Measurements from ENCODE around the gene FIBCD1. TPM values are rescaled to one million over a fixed set of nuclear protein-coding genes. Genes with fewer than 3 reads are reported as not detected.

The FIBCD1 gene
- total RNA-seq, 1 experiment from 2014 or later, result 7.1 TPM

- no peak overlapping the region for H2AFZ ChIP-seq (ENCODE audit: low read length)
- H2BK15ac ChIP-seq (ENCODE audit: low read depth, low read length), result no peak overlapping the region
- H3K9ac ChIP-seq (ENCODE audit: extremely low read depth, insufficient read length, low read length), result no peak overlapping the region
- no peaks in the 10 kb centered on the region for H3K79me1 ChIP-seq (ENCODE audit: insufficient read depth, low read depth, low read length, poor library complexity, severe bottlenecking)
- H3K4me3 Mint-ChIP-seq, result no peak overlapping the region
- H3K27me3 ChIP-seq (ENCODE audit: insufficient read depth, low read length), result no peaks in the 10 kb centered on the region
- no peak overlapping the region for H3T11ph ChIP-seq (ENCODE audit: low read length)
- no peaks in the 10 kb centered on the region for H3K4me1 ChIP-seq (ENCODE audit: insufficient read depth, low read length)
- H3K27ac Mint-ChIP-seq, result no peak overlapping the region
- TF ChIP-seq, protein P1, sequence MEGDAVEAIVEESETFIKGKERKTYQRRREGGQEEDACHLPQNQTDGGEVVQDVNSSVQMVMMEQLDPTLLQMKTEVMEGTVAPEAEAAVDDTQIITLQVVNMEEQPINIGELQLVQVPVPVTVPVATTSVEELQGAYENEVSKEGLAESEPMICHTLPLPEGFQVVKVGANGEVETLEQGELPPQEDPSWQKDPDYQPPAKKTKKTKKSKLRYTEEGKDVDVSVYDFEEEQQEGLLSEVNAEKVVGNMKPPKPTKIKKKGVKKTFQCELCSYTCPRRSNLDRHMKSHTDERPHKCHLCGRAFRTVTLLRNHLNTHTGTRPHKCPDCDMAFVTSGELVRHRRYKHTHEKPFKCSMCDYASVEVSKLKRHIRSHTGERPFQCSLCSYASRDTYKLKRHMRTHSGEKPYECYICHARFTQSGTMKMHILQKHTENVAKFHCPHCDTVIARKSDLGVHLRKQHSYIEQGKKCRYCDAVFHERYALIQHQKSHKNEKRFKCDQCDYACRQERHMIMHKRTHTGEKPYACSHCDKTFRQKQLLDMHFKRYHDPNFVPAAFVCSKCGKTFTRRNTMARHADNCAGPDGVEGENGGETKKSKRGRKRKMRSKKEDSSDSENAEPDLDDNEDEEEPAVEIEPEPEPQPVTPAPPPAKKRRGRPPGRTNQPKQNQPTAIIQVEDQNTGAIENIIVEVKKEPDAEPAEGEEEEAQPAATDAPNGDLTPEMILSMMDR (conservative IDR thresholded peaks at IDR 0.05), result no peak
- H3K56ac ChIP-seq (ENCODE audit: insufficient read length, low read depth, low read length), result no peak overlapping the region
- no peak overlapping the region for H3K4ac ChIP-seq (ENCODE audit: low read depth, low read length)
- H3K14ac ChIP-seq (ENCODE audit: insufficient read depth, low read length), result no peak overlapping the region
- peaks cover 0 to 1% of the 10 kb centered on the region in 2 experiments; a peak in 1 of 4 replicates for H3K4me1 Mint-ChIP-seq
- no peak overlapping the region for H3K23ac ChIP-seq (ENCODE audit: insufficient read length, low read depth, low read length)
- H2AK5ac ChIP-seq (ENCODE audit: insufficient read length, low read length), result no peak overlapping the region
- no peak overlapping the region for H2BK12ac ChIP-seq (ENCODE audit: insufficient read length, low read depth, low read length)
- H3K36me3 Mint-ChIP-seq (ENCODE audit: insufficient read depth in 1 of 3, low read depth in 3 of 3), result no peaks in the 10 kb centered on the region
- H3K18ac ChIP-seq (ENCODE audit: insufficient read length, low read depth, low read length), result no peak overlapping the region
- WGBS (ENCODE audit: extremely low coverage, insufficient read length, low lambda C conversion rate), result no CpG with 5 or more reads among the region's 7 CpGs
- peaks cover 2% of the 10 kb centered on the region for H3K27me3 Mint-ChIP-seq (ENCODE audit: low read depth)
- DNase-seq, result no peak
- H2BK120ac ChIP-seq (ENCODE audit: low read depth, low read length, poor library complexity, severe bottlenecking), result no peak overlapping the region
- H3K23me2 ChIP-seq (ENCODE audit: insufficient read length, low read depth, low read length, poor library complexity, severe bottlenecking), result no peaks in the 10 kb centered on the region
- H4K8ac ChIP-seq (replicated peaks; ENCODE audit: insufficient read length, low read depth, low read length), result no peak overlapping the region
- no peak overlapping the region for H2BK5ac ChIP-seq (ENCODE audit: insufficient read length, low read length)
- no peak overlapping the region for H4K91ac ChIP-seq (ENCODE audit: insufficient read length, low read depth, low read length)
- no peak overlapping the region for H2BK20ac ChIP-seq (ENCODE audit: low read depth, low read length, poor library complexity, severe bottlenecking)
- H3K4me2 ChIP-seq (ENCODE audit: insufficient read depth, insufficient read length, low read length), result no peak overlapping the region
- H3K9me3 Mint-ChIP-seq, result no peaks in the 10 kb centered on the region
- H3K79me2 ChIP-seq (ENCODE audit: insufficient read depth, low read length), result no peaks in the 10 kb centered on the region
- no peak overlapping the region for H3K27ac ChIP-seq (ENCODE audit: insufficient read length, low read depth, low read length)
- no peaks in the 10 kb centered on the region for H3K9me3 ChIP-seq (ENCODE audit: control insufficient read depth, low read depth, low read length)
- no peaks in the 10 kb centered on the region for H4K20me1 ChIP-seq (ENCODE audit: control insufficient read depth, insufficient read depth, insufficient read length)
- no peak overlapping the region for H4K5ac ChIP-seq (ENCODE audit: insufficient read length, low read depth, low read length)
Measured at GRCh38 chr9:130965680-130966079, 26.6 kb upstream of the FIBCD1 start.

Measured in H9 (cell line).